ENCODE results near the gene CAPN2. TPM values are rescaled to one million over a fixed set of nuclear protein-coding genes. Genes with fewer than 3 reads are reported as not detected.
A peak's percentile ranks its signal among the peaks of the same experiment; 100 is the strongest.

CAPN2 gene
- total RNA-seq, 1 donor from 2014 or later: 184 TPM

- peaks cover 31% of the 10 kb centered on the region for H3K36me3 Mint-ChIP-seq (ENCODE audit: low read depth, unreplicated experiment)
- peak overlapping the region; percentile 99 for H3K27ac Mint-ChIP-seq (ENCODE audit: unreplicated experiment)
- H3K4me3 Mint-ChIP-seq (ENCODE audit: unreplicated experiment): peak overlapping the region; percentile 16
- H3K9me3 Mint-ChIP-seq (ENCODE audit: unreplicated experiment): no peaks in the 10 kb centered on the region
- peaks cover 8% of the 10 kb centered on the region for H3K27me3 Mint-ChIP-seq (ENCODE audit: unreplicated experiment)
- peaks cover 58% of the 10 kb centered on the region for H3K4me1 Mint-ChIP-seq (ENCODE audit: unreplicated experiment)
- peak; percentile 61 for DNase-seq (ENCODE audit: low spot score)
- TF ChIP-seq, protein P1, sequence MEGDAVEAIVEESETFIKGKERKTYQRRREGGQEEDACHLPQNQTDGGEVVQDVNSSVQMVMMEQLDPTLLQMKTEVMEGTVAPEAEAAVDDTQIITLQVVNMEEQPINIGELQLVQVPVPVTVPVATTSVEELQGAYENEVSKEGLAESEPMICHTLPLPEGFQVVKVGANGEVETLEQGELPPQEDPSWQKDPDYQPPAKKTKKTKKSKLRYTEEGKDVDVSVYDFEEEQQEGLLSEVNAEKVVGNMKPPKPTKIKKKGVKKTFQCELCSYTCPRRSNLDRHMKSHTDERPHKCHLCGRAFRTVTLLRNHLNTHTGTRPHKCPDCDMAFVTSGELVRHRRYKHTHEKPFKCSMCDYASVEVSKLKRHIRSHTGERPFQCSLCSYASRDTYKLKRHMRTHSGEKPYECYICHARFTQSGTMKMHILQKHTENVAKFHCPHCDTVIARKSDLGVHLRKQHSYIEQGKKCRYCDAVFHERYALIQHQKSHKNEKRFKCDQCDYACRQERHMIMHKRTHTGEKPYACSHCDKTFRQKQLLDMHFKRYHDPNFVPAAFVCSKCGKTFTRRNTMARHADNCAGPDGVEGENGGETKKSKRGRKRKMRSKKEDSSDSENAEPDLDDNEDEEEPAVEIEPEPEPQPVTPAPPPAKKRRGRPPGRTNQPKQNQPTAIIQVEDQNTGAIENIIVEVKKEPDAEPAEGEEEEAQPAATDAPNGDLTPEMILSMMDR (IDR thresholded peaks at IDR 0.05; ENCODE audit: unreplicated experiment): no peak
Measured at GRCh38 chr1:223771814-223772770, 59.8 kb downstream of the CAPN2 start.

DNA sequence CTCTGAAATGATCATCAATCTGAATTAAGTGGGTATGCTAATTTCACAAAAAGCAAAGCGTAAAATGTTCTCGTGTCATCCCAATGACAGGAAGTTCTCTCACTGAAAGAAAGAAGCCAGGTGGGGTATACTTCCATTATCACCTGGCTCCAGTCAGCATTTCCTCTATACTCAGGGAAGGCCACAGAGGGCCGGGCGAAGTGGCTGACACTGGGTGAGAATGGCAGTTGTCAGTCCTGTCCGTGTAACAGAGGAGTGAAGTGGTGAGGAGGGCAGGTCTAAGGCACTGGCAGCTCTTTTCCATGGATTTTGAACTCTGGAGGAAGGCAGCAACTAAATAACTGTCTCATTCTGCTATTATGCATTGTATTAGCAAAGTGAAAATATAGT is 60.4 kb downstream of the CAPN2 start:
- TF ChIP-seq, protein P1 (IDR thresholded peaks at IDR 0.05; ENCODE audit: unreplicated experiment): no peak
- Mint-ChIP-seq H3K27ac (ENCODE audit: unreplicated experiment) (peak overlapping the region; percentile 99), H3K4me1 (ENCODE audit: unreplicated experiment) (peaks cover 62% of the 10 kb centered on the region), H3K9me3 (ENCODE audit: unreplicated experiment) (no peaks in the 10 kb centered on the region), H3K4me3 (ENCODE audit: unreplicated experiment) (no peak overlapping the region), H3K36me3 (ENCODE audit: low read depth, unreplicated experiment) (peaks cover 35% of the 10 kb centered on the region), H3K27me3 (ENCODE audit: unreplicated experiment) (peaks cover 8% of the 10 kb centered on the region)
- no peak for DNase-seq (ENCODE audit: low spot score)

DNA sequence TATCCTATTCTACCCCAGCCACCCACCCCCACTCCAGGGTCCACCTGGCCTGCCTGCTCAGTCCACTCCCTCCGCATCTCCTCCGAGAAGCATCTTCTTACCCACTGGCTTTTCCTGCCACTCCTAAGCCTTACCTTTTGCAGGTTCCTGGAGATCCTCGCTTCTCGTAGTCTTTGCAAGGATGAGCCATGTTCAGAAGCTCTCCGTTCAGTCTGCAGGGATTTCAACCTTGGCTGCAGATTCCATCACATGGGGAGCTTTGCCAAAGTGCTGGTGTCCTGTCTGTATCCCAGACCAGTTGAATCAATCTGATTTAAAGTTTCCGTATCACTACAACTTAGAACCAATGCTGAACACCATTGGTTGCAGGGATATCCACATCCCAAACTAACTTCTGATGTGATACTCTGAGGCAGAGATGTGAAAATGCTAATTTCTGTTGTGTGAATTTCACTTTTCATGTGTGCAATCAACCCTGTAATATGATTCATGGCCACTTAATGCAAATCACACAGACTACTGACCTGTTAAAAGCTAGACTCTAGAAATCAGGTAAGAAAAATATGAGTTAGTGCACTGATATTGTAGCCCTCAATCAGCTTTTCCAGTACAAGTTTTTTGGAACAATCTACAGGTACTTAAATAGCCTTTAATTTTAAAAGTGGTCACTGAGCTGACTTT is 61.9 kb downstream of the CAPN2 start:
- Mint-ChIP-seq H3K4me1 (ENCODE audit: unreplicated experiment) (peaks cover 62% of the 10 kb centered on the region), H3K36me3 (ENCODE audit: low read depth, unreplicated experiment) (peaks cover 41% of the 10 kb centered on the region), H3K27ac (ENCODE audit: unreplicated experiment) (peak overlapping the region; percentile 51), H3K4me3 (ENCODE audit: unreplicated experiment) (peak overlapping the region; percentile 72), H3K9me3 (ENCODE audit: unreplicated experiment) (no peaks in the 10 kb centered on the region), H3K27me3 (ENCODE audit: unreplicated experiment) (peaks cover 9% of the 10 kb centered on the region)
- TF ChIP-seq, protein P1 (IDR thresholded peaks at IDR 0.05; ENCODE audit: unreplicated experiment): no peak
- DNase-seq (ENCODE audit: low spot score): no peak

DNA sequence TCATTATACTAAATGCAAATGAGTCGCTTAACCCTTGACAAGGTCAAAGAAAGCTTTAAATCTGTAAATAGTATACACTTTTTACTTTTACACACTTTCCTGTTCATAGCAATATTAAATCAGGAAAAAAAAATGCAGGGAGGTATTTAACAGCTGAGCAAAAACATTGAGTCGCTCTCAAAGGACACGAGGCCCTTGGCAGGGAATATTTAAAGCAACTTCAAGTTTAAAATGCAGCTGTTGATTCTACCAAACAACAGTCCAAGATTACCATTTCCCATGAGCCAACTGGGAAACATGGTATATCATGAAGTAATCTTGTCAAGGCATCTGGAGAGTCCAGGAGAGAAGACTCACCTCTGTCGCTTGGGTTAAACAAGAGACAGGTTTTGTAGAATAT is 62.7 kb downstream of the CAPN2 start:
- H3K4me3 Mint-ChIP-seq (ENCODE audit: unreplicated experiment): no peak overlapping the region
- TF ChIP-seq, protein P1 (IDR thresholded peaks at IDR 0.05; ENCODE audit: unreplicated experiment): no peak
- H3K4me1 Mint-ChIP-seq (ENCODE audit: unreplicated experiment): peaks cover 54% of the 10 kb centered on the region
- DNase-seq (ENCODE audit: low spot score): no peak
- no peaks in the 10 kb centered on the region for H3K9me3 Mint-ChIP-seq (ENCODE audit: unreplicated experiment)
- H3K36me3 Mint-ChIP-seq (ENCODE audit: low read depth, unreplicated experiment): peaks cover 36% of the 10 kb centered on the region
- H3K27me3 Mint-ChIP-seq (ENCODE audit: unreplicated experiment): peaks cover 7% of the 10 kb centered on the region
- H3K27ac Mint-ChIP-seq (ENCODE audit: unreplicated experiment): no peak overlapping the region
